HFFc6 (cell line): ENCODE data around the gene KATNB1. TPM values are rescaled to one million over a fixed set of nuclear protein-coding genes. Genes with fewer than 3 reads are reported as not detected.

Experiments used
- DNase-seq: peaks from one replicate; pipeline ENCODE4 v3.0.0-alpha.2; 2018
- H3K27ac Mint-ChIP-seq: 2 replicates; pipeline ENCODE4 v1.8.0; 2020; ENCODE audit warnings: mild to moderate bottlenecking, mixed read lengths
- H3K27me3 Mint-ChIP-seq: 2 replicates; pipeline ENCODE4 v1.8.0; 2021; ENCODE audit warnings: mild to moderate bottlenecking, moderate library complexity, mixed read lengths; ENCODE audit not compliant: insufficient read depth
- H3K36me3 Mint-ChIP-seq: 2 replicates; pipeline ENCODE4 v1.8.0; 2021; ENCODE audit warnings: low read depth, mixed read lengths
- H3K4me1 Mint-ChIP-seq: 2 replicates; pipeline ENCODE4 v1.8.0; 2020; ENCODE audit warnings: low read depth, mixed read lengths
- H3K4me3 Mint-ChIP-seq: 2 replicates; pipeline ENCODE4 v1.8.0; 2020; ENCODE audit warnings: mild to moderate bottlenecking, moderate library complexity, mixed read lengths
- H3K9me3 Mint-ChIP-seq: 2 replicates; pipeline ENCODE4 v1.8.0; 2020; ENCODE audit warnings: mild to moderate bottlenecking, mixed read lengths
- total RNA-seq, 6 experiments: library from RNA; stranded (reverse); fragmentation: NEBNext Ultra II Directional; extraction: Animal tissue kit (Norgen Biotek cat#: 25700); gene quantifications; 2 replicates in 1 of 6; 3 replicates in 5 of 6; pipeline ENCODE4 v1.2.3, GENCODE V29; 2021
- TF ChIP-seq, protein P1 (sequence below): fragments of 200-600 bp; sonication (generic); IDR thresholded peaks from 2 replicates; pipeline ENCODE4 v1.5.0; 2021; ENCODE audit warnings: antibody characterized with exemption, mild to moderate bottlenecking

The KATNB1 gene
- total RNA-seq, 6 experiments from 2014 or later, result 20.4 to 22.1 (median 21.6) TPM

DNA sequence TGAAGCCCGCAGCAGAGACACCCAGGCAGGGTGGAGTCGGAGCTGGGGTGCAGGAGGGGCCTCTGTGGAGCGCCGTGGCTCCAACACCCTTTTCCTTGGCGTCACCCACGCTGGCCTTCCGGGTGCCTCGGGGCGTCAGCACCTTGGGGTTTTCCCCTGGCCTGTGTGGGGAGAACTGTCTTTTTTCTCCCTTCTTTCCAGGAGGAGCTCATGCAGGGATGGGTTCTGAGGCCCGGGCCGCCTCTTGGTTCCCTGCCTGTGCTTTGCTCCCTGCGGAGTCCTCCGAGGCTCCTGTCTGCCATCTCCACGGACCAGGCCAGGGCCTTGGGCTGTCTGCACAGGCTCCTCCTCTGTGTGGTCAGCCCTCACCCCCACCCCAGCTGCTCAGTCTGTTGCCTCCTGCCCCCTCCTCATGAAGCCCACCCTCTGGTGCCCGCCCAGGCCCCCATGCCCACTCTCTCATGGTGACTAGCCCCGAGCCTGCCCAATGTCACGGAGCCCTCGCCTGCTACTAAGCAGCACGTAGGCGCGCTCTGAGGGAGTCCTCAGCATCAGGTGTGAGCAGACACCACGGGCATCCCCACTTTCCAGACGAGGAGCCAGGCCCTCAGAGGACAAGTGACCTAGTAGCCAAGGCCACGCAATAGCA is 5.0 kb downstream of the KATNB1 start:
- Mint-ChIP-seq H3K4me1 (peaks cover 21% of the 10 kb centered on the region), H3K4me3 (no peak overlapping the region), H3K27ac (no peak overlapping the region), H3K36me3 (no peaks in the 10 kb centered on the region), H3K9me3 (no peaks in the 10 kb centered on the region), H3K27me3 (no peaks in the 10 kb centered on the region; the same call in 1 of the 2 replicates)
- no peak for DNase-seq
- TF ChIP-seq, protein P1, sequence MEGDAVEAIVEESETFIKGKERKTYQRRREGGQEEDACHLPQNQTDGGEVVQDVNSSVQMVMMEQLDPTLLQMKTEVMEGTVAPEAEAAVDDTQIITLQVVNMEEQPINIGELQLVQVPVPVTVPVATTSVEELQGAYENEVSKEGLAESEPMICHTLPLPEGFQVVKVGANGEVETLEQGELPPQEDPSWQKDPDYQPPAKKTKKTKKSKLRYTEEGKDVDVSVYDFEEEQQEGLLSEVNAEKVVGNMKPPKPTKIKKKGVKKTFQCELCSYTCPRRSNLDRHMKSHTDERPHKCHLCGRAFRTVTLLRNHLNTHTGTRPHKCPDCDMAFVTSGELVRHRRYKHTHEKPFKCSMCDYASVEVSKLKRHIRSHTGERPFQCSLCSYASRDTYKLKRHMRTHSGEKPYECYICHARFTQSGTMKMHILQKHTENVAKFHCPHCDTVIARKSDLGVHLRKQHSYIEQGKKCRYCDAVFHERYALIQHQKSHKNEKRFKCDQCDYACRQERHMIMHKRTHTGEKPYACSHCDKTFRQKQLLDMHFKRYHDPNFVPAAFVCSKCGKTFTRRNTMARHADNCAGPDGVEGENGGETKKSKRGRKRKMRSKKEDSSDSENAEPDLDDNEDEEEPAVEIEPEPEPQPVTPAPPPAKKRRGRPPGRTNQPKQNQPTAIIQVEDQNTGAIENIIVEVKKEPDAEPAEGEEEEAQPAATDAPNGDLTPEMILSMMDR, result no peak

- Mint-ChIP-seq H3K9me3 (no peaks in the 10 kb centered on the region), H3K4me1 (peaks cover 12% of the 10 kb centered on the region), H3K4me3 (no peak overlapping the region), H3K27me3 (no peaks in the 10 kb centered on the region; the same call in 1 of the 2 replicates), H3K36me3 (no peaks in the 10 kb centered on the region), H3K27ac (no peak overlapping the region)
- DNase-seq, result no peak
- TF ChIP-seq, protein P1, result no peak
These were observed 6.2 kb downstream of the KATNB1 start for GRCh38 chr16:57741660-57742191.

GRCh38 chr16:57742543-57742942 is 7.0 kb downstream of the KATNB1 start:
- Mint-ChIP-seq H3K36me3 (no peaks in the 10 kb centered on the region), H3K27me3 (no peaks in the 10 kb centered on the region; the same call in 1 of the 2 replicates), H3K4me1 (peaks cover 4% of the 10 kb centered on the region), H3K4me3 (no peak overlapping the region), H3K27ac (no peak overlapping the region), H3K9me3 (no peaks in the 10 kb centered on the region)
- TF ChIP-seq, protein P1, result no peak
- no peak for DNase-seq

DNA sequence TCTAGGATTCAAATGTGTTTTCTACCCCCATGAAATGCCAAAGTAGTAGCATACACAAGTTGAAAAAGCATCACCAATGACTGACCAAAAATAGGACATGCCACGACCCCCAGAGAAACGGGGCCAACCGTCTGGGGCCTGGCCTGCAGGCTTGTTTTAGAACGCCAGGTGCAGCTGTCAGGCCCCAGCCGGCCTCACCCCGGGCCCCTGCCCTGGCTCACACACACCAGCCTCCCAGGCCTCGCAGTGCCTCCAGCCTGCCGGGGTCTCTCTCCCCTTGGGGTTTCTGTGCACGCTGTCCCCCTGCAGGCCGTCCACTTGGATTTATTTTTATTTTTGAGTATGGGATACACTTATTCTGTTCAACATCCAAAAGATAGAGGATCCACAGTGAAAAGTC is 7.9 kb downstream of the KATNB1 start:
- H3K36me3 Mint-ChIP-seq, result no peaks in the 10 kb centered on the region
- H3K4me1 Mint-ChIP-seq, result no peaks in the 10 kb centered on the region
- TF ChIP-seq, protein P1, result peak; percentile 18; the same call in 1 of the 2 replicates
- no peak overlapping the region for H3K4me3 Mint-ChIP-seq
- H3K27me3 Mint-ChIP-seq, result no peaks in the 10 kb centered on the region; the same call in 1 of the 2 replicates
- DNase-seq, result no peak
- H3K9me3 Mint-ChIP-seq, result no peaks in the 10 kb centered on the region
- no peak overlapping the region for H3K27ac Mint-ChIP-seq

GRCh38 chr16:57743886-57744641 is 8.5 kb downstream of the KATNB1 start:
- Mint-ChIP-seq H3K9me3 (no peaks in the 10 kb centered on the region), H3K36me3 (no peaks in the 10 kb centered on the region), H3K4me1 (no peaks in the 10 kb centered on the region), H3K4me3 (no peak overlapping the region), H3K27me3 (no peaks in the 10 kb centered on the region; the same call in 1 of the 2 replicates), H3K27ac (no peak overlapping the region)
- DNase-seq, result no peak
- TF ChIP-seq, protein P1, result no peak
